GM10266 (cell line): Measurements from ENCODE around the gene ZNF532.

ENCODE experiments used
- DNase-seq: peaks from one replicate; pipeline ENCODE4 v3.0.0; 2012; ENCODE audit errors: extremely low spot score
- CTCF ChIP-seq: IDR thresholded peaks from 2 replicates; pipeline ENCODE4 v1.5.1; 2012; ENCODE audit warnings: mild to moderate bottlenecking, low read depth; ENCODE audit not compliant: control insufficient read depth, insufficient read depth; ENCODE audit errors: missing control alignments

The ZNF532 gene

GRCh38 chr18:58896268-58896667 is 31.6 kb downstream of the ZNF532 start:
- no peak for TF ChIP-seq CTCF
- peak; percentile 22 for DNase-seq

DNA sequence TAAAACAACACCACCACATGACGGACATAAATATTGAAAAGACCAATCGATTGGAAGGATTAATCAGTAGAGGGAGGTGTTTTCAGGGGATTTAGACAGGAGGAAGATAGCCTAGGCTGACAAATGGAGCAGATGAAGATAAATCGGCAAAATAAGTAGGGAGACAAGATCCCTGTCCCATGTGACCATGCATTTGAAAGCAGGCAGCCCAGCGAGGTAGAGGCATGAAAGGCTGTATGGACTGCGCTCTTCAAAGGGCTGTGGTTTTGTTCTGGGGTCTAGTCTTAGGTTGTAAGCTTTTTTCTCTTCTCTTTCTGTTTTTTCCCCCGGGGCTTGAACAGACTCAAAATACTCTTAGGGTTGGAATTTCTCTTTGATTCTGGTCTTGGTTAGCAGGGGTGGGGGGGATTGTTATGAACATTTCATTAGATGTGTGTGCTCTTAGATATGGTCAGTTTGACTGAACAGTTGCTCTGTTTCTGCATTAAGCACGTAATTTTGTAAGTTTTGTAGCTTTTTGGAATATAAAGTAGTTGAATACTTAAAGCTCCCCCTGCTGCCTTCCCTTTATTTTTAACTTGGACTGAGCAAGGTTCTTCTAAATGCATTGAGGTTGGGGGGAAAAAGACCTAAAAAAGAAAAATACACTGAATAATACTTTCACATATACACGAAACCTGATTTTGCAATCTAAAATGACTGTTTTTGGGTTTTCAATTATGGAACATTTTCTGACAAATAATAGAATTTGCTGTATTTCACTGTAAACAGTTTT is 32.2 kb downstream of the ZNF532 start:
- TF ChIP-seq CTCF: no peak
- DNase-seq: no peak

DNA sequence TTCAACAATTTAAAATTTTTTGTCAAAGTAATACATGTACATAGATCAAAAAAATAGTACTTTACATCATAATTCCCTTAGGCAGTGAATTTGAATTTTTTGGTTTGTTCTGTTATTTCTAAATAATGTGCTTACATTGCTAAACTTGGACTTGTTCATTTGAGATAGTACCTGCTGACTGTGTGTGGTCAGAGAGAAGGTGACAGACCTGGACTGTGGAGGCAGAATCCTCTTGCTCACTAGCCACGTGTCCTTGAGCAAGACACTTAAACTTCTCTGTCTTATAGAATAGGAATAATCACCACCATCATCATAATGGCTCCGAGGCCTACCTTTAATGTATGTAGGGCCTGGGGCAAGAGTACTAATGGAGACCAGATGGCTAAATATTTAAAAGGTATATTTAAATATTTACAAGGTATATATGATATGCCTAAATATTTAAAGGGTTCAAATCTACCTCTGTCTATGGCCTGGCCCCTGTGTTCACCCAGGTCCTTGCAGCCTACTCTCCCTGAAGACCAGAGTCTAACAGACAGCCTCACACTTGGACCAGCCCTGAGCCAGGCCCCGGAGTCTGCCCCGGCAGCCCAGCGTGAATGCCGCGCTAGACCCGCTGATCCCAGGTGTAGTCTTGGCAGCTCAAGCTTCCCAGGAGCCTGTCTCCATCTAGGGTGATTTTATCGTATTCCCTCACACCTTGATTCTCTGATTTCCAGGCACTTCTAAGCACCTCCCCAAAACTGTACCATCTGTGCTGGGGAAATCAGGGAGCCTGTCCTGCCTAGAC is 33.5 kb downstream of the ZNF532 start:
- no peak for TF ChIP-seq CTCF
- no peak for DNase-seq

DNA sequence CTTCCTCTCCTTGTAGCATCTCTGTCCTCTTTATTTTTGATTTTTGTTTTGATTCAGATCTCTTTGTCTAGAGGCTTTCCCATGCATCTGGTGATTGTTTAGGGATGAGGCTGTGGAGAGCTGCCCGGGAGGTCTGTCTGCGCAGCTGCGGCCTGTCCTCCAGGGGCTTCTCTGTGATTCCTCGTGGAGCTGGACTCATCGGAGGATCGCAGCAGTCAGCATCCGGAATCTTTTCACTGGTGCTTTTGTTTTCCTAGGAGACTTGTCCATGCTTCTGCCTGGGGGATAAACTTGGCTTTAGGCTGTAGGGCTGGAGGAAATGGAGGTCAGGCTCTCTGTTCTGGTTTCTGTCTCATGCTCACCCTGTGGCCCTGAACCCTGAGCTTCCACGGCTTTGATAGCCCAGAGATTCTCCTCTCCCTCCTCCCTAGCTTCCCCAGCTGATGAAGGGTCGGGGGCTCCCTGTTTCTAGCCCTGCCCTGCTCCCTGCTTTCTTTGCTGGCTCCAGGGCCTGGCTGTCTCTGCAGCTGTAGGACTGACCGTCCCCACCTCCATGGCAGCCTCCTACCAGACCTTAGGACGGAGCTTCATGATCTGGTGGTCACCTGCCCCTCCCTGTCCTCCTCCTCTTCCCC is 35.5 kb downstream of the ZNF532 start:
- no peak for DNase-seq

GRCh38 chr18:58901143-58901542 is 36.5 kb downstream of the ZNF532 start:
- no peak for TF ChIP-seq CTCF
- no peak for DNase-seq

More for the DNA sequence above, 35.5 kb downstream of the ZNF532 start:
- TF ChIP-seq CTCF: no peak

DNA sequence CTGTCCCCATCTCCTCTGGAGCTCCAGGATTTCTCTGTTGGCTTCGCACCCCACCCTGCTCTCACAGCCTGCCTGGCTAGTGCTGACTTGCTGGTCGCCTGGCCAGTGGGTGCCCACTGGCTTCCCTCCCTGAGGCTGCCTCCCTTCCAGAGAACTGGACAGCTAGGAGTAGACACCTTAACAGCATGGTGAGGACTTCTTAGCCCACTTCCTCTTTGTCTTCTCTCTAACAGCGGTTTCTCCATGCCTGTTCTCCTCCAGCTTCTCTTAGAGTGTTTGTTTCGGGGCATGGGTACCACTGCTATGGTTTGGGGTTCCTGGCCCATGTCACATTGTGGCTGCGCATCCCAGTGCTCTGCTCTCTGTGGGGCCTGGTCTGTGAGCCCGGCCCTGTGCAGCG is 37.1 kb downstream of the ZNF532 start:
- no peak for TF ChIP-seq CTCF

More for the DNA sequence above, 37.1 kb downstream of the ZNF532 start:
- DNase-seq: no peak
